Measurements from ENCODE around the gene SLC6A15. TPM values are rescaled to one million over a fixed set of nuclear protein-coding genes. Genes with fewer than 3 reads are reported as not detected.

SLC6A15 gene
- total RNA-seq, 1 donor from 2014 or later = not detected

DNA sequence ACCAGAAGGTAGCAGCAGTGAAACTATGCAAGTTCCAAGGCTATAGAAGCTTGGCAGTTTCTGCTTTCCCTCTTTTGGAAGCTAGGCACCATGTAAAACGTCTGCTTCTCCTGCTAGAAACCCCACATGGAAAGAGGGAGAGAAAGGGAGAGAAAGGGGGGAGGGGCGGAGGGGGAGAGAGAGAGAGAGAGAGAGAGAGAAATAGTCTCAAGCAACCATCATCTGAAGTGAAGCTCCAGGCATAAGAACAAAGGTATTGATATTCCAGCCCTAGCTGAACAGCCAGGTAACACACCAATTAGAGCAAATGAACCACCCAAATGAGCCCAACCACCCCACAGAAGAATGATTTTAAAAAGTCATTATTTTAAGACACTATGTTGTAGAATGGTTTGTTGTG, 8.5 kb downstream of the SLC6A15 start:
- ChIA-PET POLR2A (interaction anchor here (0.6 kb wide), 1 partner anchor 49 kb away, joined by 11 read pairs; no protein-coding TSS in a partner anchor), CTCF (no interaction called here)
- intact Hi-C loops (cut with micrococcal nuclease) = no loop called here
- no peaks in the 10 kb centered on the region for H3K4me1 Mint-ChIP-seq
- no peak overlapping the region for H3K4me3 Mint-ChIP-seq
- ATAC-seq (ENCODE audit: low read depth) = no peak
- no peak for DNase-seq
- no peaks in the 10 kb centered on the region for H3K36me3 Mint-ChIP-seq (ENCODE audit: low read depth)
- H3K9me3 Mint-ChIP-seq = no peaks in the 10 kb centered on the region
- no peak overlapping the region for H3K27ac Mint-ChIP-seq
- TF ChIP-seq, protein P1, sequence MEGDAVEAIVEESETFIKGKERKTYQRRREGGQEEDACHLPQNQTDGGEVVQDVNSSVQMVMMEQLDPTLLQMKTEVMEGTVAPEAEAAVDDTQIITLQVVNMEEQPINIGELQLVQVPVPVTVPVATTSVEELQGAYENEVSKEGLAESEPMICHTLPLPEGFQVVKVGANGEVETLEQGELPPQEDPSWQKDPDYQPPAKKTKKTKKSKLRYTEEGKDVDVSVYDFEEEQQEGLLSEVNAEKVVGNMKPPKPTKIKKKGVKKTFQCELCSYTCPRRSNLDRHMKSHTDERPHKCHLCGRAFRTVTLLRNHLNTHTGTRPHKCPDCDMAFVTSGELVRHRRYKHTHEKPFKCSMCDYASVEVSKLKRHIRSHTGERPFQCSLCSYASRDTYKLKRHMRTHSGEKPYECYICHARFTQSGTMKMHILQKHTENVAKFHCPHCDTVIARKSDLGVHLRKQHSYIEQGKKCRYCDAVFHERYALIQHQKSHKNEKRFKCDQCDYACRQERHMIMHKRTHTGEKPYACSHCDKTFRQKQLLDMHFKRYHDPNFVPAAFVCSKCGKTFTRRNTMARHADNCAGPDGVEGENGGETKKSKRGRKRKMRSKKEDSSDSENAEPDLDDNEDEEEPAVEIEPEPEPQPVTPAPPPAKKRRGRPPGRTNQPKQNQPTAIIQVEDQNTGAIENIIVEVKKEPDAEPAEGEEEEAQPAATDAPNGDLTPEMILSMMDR (IDR thresholded peaks at IDR 0.05) = no peak
- H3K27me3 Mint-ChIP-seq = no peaks in the 10 kb centered on the region

DNA sequence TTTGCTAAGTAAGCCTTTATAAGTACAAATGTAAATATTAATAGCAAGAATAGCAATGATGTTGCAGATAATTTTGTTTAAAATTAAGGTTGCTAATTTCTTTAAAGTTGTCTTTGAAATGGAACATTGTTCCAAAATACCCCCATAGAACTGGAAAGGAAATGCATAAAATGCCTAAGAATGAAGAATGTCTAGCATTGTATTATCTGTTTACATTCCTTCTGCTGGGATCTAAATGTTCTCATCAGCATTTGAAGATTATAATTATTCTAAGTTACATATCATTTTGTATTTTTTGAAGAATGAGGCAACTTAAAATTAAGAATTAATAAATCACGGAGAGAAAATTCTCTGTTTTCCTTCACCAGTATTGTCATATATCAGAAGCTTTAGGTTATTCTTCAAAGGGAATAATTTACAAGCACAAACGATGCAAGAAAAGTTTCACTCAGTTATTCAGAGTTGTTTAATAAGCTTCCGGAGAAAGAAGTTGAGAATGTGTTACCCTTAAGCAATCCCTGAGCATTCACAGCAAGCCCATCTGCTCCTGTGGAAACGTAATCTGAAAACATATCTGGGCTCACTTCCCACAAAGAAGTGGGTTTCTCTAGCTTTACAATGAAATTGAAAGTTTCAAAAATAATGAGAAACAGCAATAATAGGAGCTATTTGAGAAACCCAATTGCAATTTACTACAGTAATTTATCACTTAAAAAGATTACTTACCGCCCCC, 21.3 kb downstream of the SLC6A15 start:
- Mint-ChIP-seq H3K4me3 (no peak overlapping the region), H3K27ac (no peak overlapping the region), H3K4me1 (no peaks in the 10 kb centered on the region), H3K9me3 (no peaks in the 10 kb centered on the region), H3K36me3 (ENCODE audit: low read depth) (no peaks in the 10 kb centered on the region), H3K27me3 (no peaks in the 10 kb centered on the region)
- DNase-seq (no peak), ATAC-seq (ENCODE audit: low read depth) (no peak)
- intact Hi-C loops (cut with micrococcal nuclease) = no loop called here
- CTCF ChIA-PET = no interaction called here
- POLR2A ChIA-PET = no interaction called here
- TF ChIP-seq, protein P1 (IDR thresholded peaks at IDR 0.05) = no peak

- ATAC-seq (ENCODE audit: low read depth) = no peak
- TF ChIP-seq, protein P1 (IDR thresholded peaks at IDR 0.05) = no peak
- no peak for DNase-seq
- ChIA-PET CTCF (no interaction called here), POLR2A (no interaction called here)
- no peaks in the 10 kb centered on the region for H3K4me1 Mint-ChIP-seq
- no peaks in the 10 kb centered on the region for H3K9me3 Mint-ChIP-seq
- H3K36me3 Mint-ChIP-seq (ENCODE audit: low read depth) = no peaks in the 10 kb centered on the region
- intact Hi-C loops (cut with micrococcal nuclease) = no loop called here
- no peak overlapping the region for H3K27ac Mint-ChIP-seq
- no peaks in the 10 kb centered on the region for H3K27me3 Mint-ChIP-seq
- no peak overlapping the region for H3K4me3 Mint-ChIP-seq
These were observed 22.8 kb downstream of the SLC6A15 start for GRCh38 chr12:84889818-84890217.

GRCh38 chr12:84888861-84889260, 23.7 kb downstream of the SLC6A15 start:
- TF ChIP-seq, protein P1 (IDR thresholded peaks at IDR 0.05) = no peak
- ChIA-PET POLR2A (no interaction called here), CTCF (no interaction called here)
- DNase-seq (no peak), ATAC-seq (ENCODE audit: low read depth) (no peak)
- H3K4me3 Mint-ChIP-seq = no peak overlapping the region
- no peaks in the 10 kb centered on the region for H3K9me3 Mint-ChIP-seq
- no peaks in the 10 kb centered on the region for H3K4me1 Mint-ChIP-seq
- H3K36me3 Mint-ChIP-seq (ENCODE audit: low read depth) = no peaks in the 10 kb centered on the region
- no peaks in the 10 kb centered on the region for H3K27me3 Mint-ChIP-seq
- H3K27ac Mint-ChIP-seq = no peak overlapping the region
- intact Hi-C loops (cut with micrococcal nuclease) = no loop called here

GRCh38 chr12:84877340-84877739, 35.3 kb downstream of the SLC6A15 start:
- CTCF ChIA-PET = interaction anchor here (1.3 kb wide), 1 partner anchor 180 kb away, joined by 3 read pairs; no protein-coding TSS in a partner anchor
- POLR2A ChIA-PET = no interaction called here
- Mint-ChIP-seq H3K27me3 (peaks cover 1% of the 10 kb centered on the region), H3K4me3 (no peak overlapping the region), H3K36me3 (ENCODE audit: low read depth) (no peaks in the 10 kb centered on the region), H3K9me3 (no peaks in the 10 kb centered on the region), H3K27ac (no peak overlapping the region), H3K4me1 (no peaks in the 10 kb centered on the region)
- DNase-seq = no peak
- no peak for ATAC-seq (ENCODE audit: low read depth)
- TF ChIP-seq, protein P1 (IDR thresholded peaks at IDR 0.05) = no peak
- intact Hi-C loops (cut with micrococcal nuclease) = no loop called here

All from activated B cell treated with CpG ODN at 0.5 μM for 24 hours (primary cell).